ENCODE measurements around the gene PRTN3. TPM values are rescaled to one million over a fixed set of nuclear protein-coding genes. Genes with fewer than 3 reads are reported as not detected.

PRTN3 gene
- total RNA-seq: not detected in 2 replicates

GRCh38 chr19:840519-841206 lies at the start of gene PRTN3:
Gene PRTN3, plus strand, starts transcription at chr19:840999. Its CDS starts 10 bp downstream, at chr19:841009.

GRCh38 chr19:796692-797527 lies 43.9 kb upstream of the PRTN3 start, which contains the start of gene PTBP1:
Gene PTBP1, plus strand, starts transcription at chr19:797452. Its CDS starts 46 bp downstream, at chr19:797498.

GRCh38 chr19:821825-822503 lies 18.8 kb upstream of the PRTN3 start, which contains the start of gene PLPPR3:
Gene PLPPR3, minus strand, starts transcription at chr19:821955. Its CDS starts 396 bp downstream, at chr19:821559.

GRCh38 chr19:827710-828321 lies 13.0 kb upstream of the PRTN3 start, which contains the start of gene AZU1:
Gene AZU1, plus strand, starts transcription at chr19:827837. Its CDS starts 10 bp downstream, at chr19:827847.

GRCh38 chr19:852136-853013 lies 11.6 kb downstream of the PRTN3 start, which contains the start of gene ELANE:
Gene ELANE, plus strand, starts transcription at chr19:852303. Its CDS starts 26 bp downstream, at chr19:852329.

GRCh38 chr19:858868-859843 lies 18.4 kb downstream of the PRTN3 start, which contains the start of gene CFD:
Gene CFD, plus strand, starts transcription at chr19:859664. Its CDS starts 26 bp downstream, at chr19:859690.

GRCh38 chr19:892894-893689 lies 52.3 kb downstream of the PRTN3 start, which contains the start of the genes MED16 and RNU6-9:
Gene MED16, minus strand, starts transcription at chr19:893187. Its CDS starts 2,056 bp downstream, at chr19:891131.
Gene RNU6-9, plus strand, starts transcription at chr19:893484.

Other genes with a start within 250 kb of the PRTN3 start
- 26.4 and 36.2 TPM in 2 replicates for gene POLRMT, start 207.5 kb upstream of the PRTN3 start, total RNA-seq
- gene FGF22, start 201.1 kb upstream of the PRTN3 start, total RNA-seq: not detected in 2 replicates
- 126 and 152 TPM in 2 replicates for gene RNF126, start 177.8 kb upstream of the PRTN3 start, total RNA-seq
- 259 and 303 TPM in 2 replicates for gene FSTL3, start 164.6 kb upstream of the PRTN3 start, total RNA-seq
- gene PRSS57, start 145.5 kb upstream of the PRTN3 start, total RNA-seq: not detected in 2 replicates
- gene PALM, start 132.1 kb upstream of the PRTN3 start, total RNA-seq: 0.11 TPM in 1 of 2 replicates, not detected in the other
- gene MISP, start 89.9 kb upstream of the PRTN3 start, total RNA-seq: 7.2 and 12.6 TPM in 2 replicates
- gene PTBP1, start 43.5 kb upstream of the PRTN3 start, total RNA-seq: 216 and 283 TPM in 2 replicates
- gene PLPPR3, start 19.0 kb upstream of the PRTN3 start, total RNA-seq: 0.27 TPM in 1 of 2 replicates, not detected in the other
- gene AZU1, start 13.2 kb upstream of the PRTN3 start, total RNA-seq: not detected in 2 replicates
- not detected in 2 replicates for gene ELANE, start 11.3 kb downstream of the PRTN3 start, total RNA-seq
- gene CFD, start 18.7 kb downstream of the PRTN3 start, total RNA-seq: 0.55 TPM in 1 of 2 replicates, not detected in the other
- gene MED16, start 52.2 kb downstream of the PRTN3 start, total RNA-seq: 33.8 and 34.7 TPM in 2 replicates
- gene RNU6-9, start 52.5 kb downstream of the PRTN3 start, total RNA-seq: not detected in 2 replicates
- 60.8 and 91.1 TPM in 2 replicates for gene R3HDM4, start 72.2 kb downstream of the PRTN3 start, total RNA-seq
- not detected in 2 replicates for gene KISS1R, start 76.3 kb downstream of the PRTN3 start, total RNA-seq
- gene ARID3A, start 85.0 kb downstream of the PRTN3 start, total RNA-seq: 4.5 and 4.8 TPM in 2 replicates
- gene WDR18, start 143.3 kb downstream of the PRTN3 start, total RNA-seq: 68.2 and 87.6 TPM in 2 replicates
- gene GRIN3B, start 159.4 kb downstream of the PRTN3 start, total RNA-seq: 0.95 and 2.3 TPM in 2 replicates
- 142 and 147 TPM in 2 replicates for gene TMEM259, start 180.1 kb downstream of the PRTN3 start, total RNA-seq
- not detected in 2 replicates for gene RNU6-2, start 180.5 kb downstream of the PRTN3 start, total RNA-seq
- gene CNN2, start 185.6 kb downstream of the PRTN3 start, total RNA-seq: 239 and 254 TPM in 2 replicates
- gene ABCA7, start 199.1 kb downstream of the PRTN3 start, total RNA-seq: 14.0 and 24.3 TPM in 2 replicates
- gene ARHGAP45, start 226.2 kb downstream of the PRTN3 start, total RNA-seq: 3.2 and 5.4 TPM in 2 replicates

Data from hair follicular keratinocyte (primary cell).